ENCODE data around the gene GRK3.
"Not testable (repeated sequence)": the region's sequence is repeated elsewhere in the genome, so short reads cannot be mapped to it uniquely, and the experiment has no call there.

The GRK3 gene

GRCh38 chr22:25564320-25564978 lies at the start of gene GRK3:
TSS of gene GRK3 (plus strand) at chr22:25564675. CDS start at chr22:25565041, 366 bp downstream.
- Histone ChIP-seq H3K36me3 (ENCODE audit: insufficient read depth, low read length) (no peaks in the 10 kb centered on the region), H3K27me3 (ENCODE audit: control insufficient read depth in 1 of 2, insufficient read depth in 2 of 2, low read length in 2 of 2) (no peaks in the 10 kb centered on the region), H3K9me3 (ENCODE audit: low read length) (no peaks in the 10 kb centered on the region), H3K9ac (ENCODE audit: low read length) (peak within 1 kb of the TSS; percentile 32), H3K27ac (ENCODE audit: low read depth, low read length) (peak within 1 kb of the TSS; percentile 86), H3K4me1 (ENCODE audit: insufficient read depth, low read length) (peaks cover 18% of the 10 kb centered on the region), H3K4me3 (ENCODE audit: low read depth in 1 of 2, low read length in 2 of 2) (peak within 1 kb of the TSS; percentile 65 to 71)

GRCh38 chr22:25518000-25518663 lies 46.3 kb upstream of the GRK3 start:
- Histone ChIP-seq H3K4me3 (ENCODE audit: low read depth in 1 of 2, low read length in 2 of 2) (no peak overlapping the region), H3K27ac (ENCODE audit: low read depth, low read length) (no peak overlapping the region), H3K36me3 (ENCODE audit: insufficient read depth, low read length) (no peaks in the 10 kb centered on the region), H3K9me3 (ENCODE audit: low read length) (no peaks in the 10 kb centered on the region), H3K27me3 (ENCODE audit: control insufficient read depth in 1 of 2, insufficient read depth in 2 of 2, low read length in 2 of 2) (no peaks in the 10 kb centered on the region), H3K9ac (ENCODE audit: low read length) (no peak overlapping the region), H3K4me1 (ENCODE audit: insufficient read depth, low read length) (no peaks in the 10 kb centered on the region)

GRCh38 chr22:25525376-25525775 lies 39.1 kb upstream of the GRK3 start:
- H3K27ac ChIP-seq (ENCODE audit: low read depth, low read length): no peak overlapping the region
- peaks cover 5% of the 10 kb centered on the region for H3K9me3 ChIP-seq (ENCODE audit: low read length)
- no peak overlapping the region for H3K9ac ChIP-seq (ENCODE audit: low read length)
- H3K4me3 ChIP-seq (ENCODE audit: low read depth in 1 of 2, low read length in 2 of 2): no peak overlapping the region
- no peaks in the 10 kb centered on the region for H3K36me3 ChIP-seq (ENCODE audit: insufficient read depth, low read length)
- no peaks in the 10 kb centered on the region for H3K27me3 ChIP-seq (ENCODE audit: control insufficient read depth in 1 of 2, insufficient read depth in 2 of 2, low read length in 2 of 2)
- no peaks in the 10 kb centered on the region for H3K4me1 ChIP-seq (ENCODE audit: insufficient read depth, low read length)

GRCh38 chr22:25525804-25526584 lies 38.5 kb upstream of the GRK3 start:
- not testable (repeated sequence) for H3K36me3 ChIP-seq (ENCODE audit: insufficient read depth, low read length); H3K9me3 ChIP-seq (ENCODE audit: low read length); H3K9ac ChIP-seq (ENCODE audit: low read length); H3K4me3 ChIP-seq (ENCODE audit: low read depth in 1 of 2, low read length in 2 of 2); H3K27ac ChIP-seq (ENCODE audit: low read depth, low read length); H3K4me1 ChIP-seq (ENCODE audit: insufficient read depth, low read length); H3K27me3 ChIP-seq (ENCODE audit: control insufficient read depth in 1 of 2, insufficient read depth in 2 of 2, low read length in 2 of 2)

- H3K27ac ChIP-seq (ENCODE audit: low read depth, low read length); H3K36me3 ChIP-seq (ENCODE audit: insufficient read depth, low read length); H3K9ac ChIP-seq (ENCODE audit: low read length); H3K27me3 ChIP-seq (ENCODE audit: control insufficient read depth in 1 of 2, insufficient read depth in 2 of 2, low read length in 2 of 2); H3K9me3 ChIP-seq (ENCODE audit: low read length); H3K4me3 ChIP-seq (ENCODE audit: low read depth in 1 of 2, low read length in 2 of 2); H3K4me1 ChIP-seq (ENCODE audit: insufficient read depth, low read length): not testable (repeated sequence)
Observed at GRCh38 chr22:25527016-25527415, 37.5 kb upstream of the GRK3 start.

GRCh38 chr22:25528068-25528467 lies 36.4 kb upstream of the GRK3 start:
- not testable (repeated sequence) for H3K4me3 ChIP-seq (ENCODE audit: low read depth in 1 of 2, low read length in 2 of 2); H3K36me3 ChIP-seq (ENCODE audit: insufficient read depth, low read length); H3K27me3 ChIP-seq (ENCODE audit: control insufficient read depth in 1 of 2, insufficient read depth in 2 of 2, low read length in 2 of 2); H3K9ac ChIP-seq (ENCODE audit: low read length); H3K9me3 ChIP-seq (ENCODE audit: low read length); H3K27ac ChIP-seq (ENCODE audit: low read depth, low read length); H3K4me1 ChIP-seq (ENCODE audit: insufficient read depth, low read length)

- H3K9me3 ChIP-seq (ENCODE audit: low read length); H3K27me3 ChIP-seq (ENCODE audit: control insufficient read depth in 1 of 2, insufficient read depth in 2 of 2, low read length in 2 of 2); H3K4me3 ChIP-seq (ENCODE audit: low read depth in 1 of 2, low read length in 2 of 2); H3K27ac ChIP-seq (ENCODE audit: low read depth, low read length); H3K9ac ChIP-seq (ENCODE audit: low read length); H3K4me1 ChIP-seq (ENCODE audit: insufficient read depth, low read length); H3K36me3 ChIP-seq (ENCODE audit: insufficient read depth, low read length): not testable (repeated sequence)
Observed at GRCh38 chr22:25529059-25529458, 35.4 kb upstream of the GRK3 start.

GRCh38 chr22:25529541-25530137 lies 34.8 kb upstream of the GRK3 start:
- not testable (repeated sequence) for H3K36me3 ChIP-seq (ENCODE audit: insufficient read depth, low read length); H3K9ac ChIP-seq (ENCODE audit: low read length); H3K4me1 ChIP-seq (ENCODE audit: insufficient read depth, low read length); H3K9me3 ChIP-seq (ENCODE audit: low read length); H3K27me3 ChIP-seq (ENCODE audit: control insufficient read depth in 1 of 2, insufficient read depth in 2 of 2, low read length in 2 of 2); H3K4me3 ChIP-seq (ENCODE audit: low read depth in 1 of 2, low read length in 2 of 2); H3K27ac ChIP-seq (ENCODE audit: low read depth, low read length)

- not testable (repeated sequence) for H3K4me3 ChIP-seq (ENCODE audit: low read depth in 1 of 2, low read length in 2 of 2); H3K27me3 ChIP-seq (ENCODE audit: control insufficient read depth in 1 of 2, insufficient read depth in 2 of 2, low read length in 2 of 2); H3K4me1 ChIP-seq (ENCODE audit: insufficient read depth, low read length); H3K9ac ChIP-seq (ENCODE audit: low read length); H3K9me3 ChIP-seq (ENCODE audit: low read length); H3K27ac ChIP-seq (ENCODE audit: low read depth, low read length); H3K36me3 ChIP-seq (ENCODE audit: insufficient read depth, low read length)
Observed at GRCh38 chr22:25531677-25532076, 32.8 kb upstream of the GRK3 start.

GRCh38 chr22:25534724-25535123 lies 29.8 kb upstream of the GRK3 start:
- H3K4me1 ChIP-seq (ENCODE audit: insufficient read depth, low read length): peaks cover 17% of the 10 kb centered on the region
- H3K27ac ChIP-seq (ENCODE audit: low read depth, low read length): no peak overlapping the region
- no peak overlapping the region for H3K4me3 ChIP-seq (ENCODE audit: low read depth in 1 of 2, low read length in 2 of 2)
- H3K9ac ChIP-seq (ENCODE audit: low read length): no peak overlapping the region
- no peaks in the 10 kb centered on the region for H3K9me3 ChIP-seq (ENCODE audit: low read length)
- H3K36me3 ChIP-seq (ENCODE audit: insufficient read depth, low read length): no peaks in the 10 kb centered on the region
- no peaks in the 10 kb centered on the region for H3K27me3 ChIP-seq (ENCODE audit: control insufficient read depth in 1 of 2, insufficient read depth in 2 of 2, low read length in 2 of 2)

GRCh38 chr22:25536589-25536988 lies 27.9 kb upstream of the GRK3 start:
- H3K4me3 ChIP-seq (ENCODE audit: low read depth in 1 of 2, low read length in 2 of 2): no peak overlapping the region
- H3K27ac ChIP-seq (ENCODE audit: low read depth, low read length): no peak overlapping the region
- no peaks in the 10 kb centered on the region for H3K27me3 ChIP-seq (ENCODE audit: control insufficient read depth in 1 of 2, insufficient read depth in 2 of 2, low read length in 2 of 2)
- peaks cover 6% of the 10 kb centered on the region for H3K9me3 ChIP-seq (ENCODE audit: low read length)
- peaks cover 34% of the 10 kb centered on the region for H3K4me1 ChIP-seq (ENCODE audit: insufficient read depth, low read length)
- H3K9ac ChIP-seq (ENCODE audit: low read length): no peak overlapping the region
- no peaks in the 10 kb centered on the region for H3K36me3 ChIP-seq (ENCODE audit: insufficient read depth, low read length)

Data from muscle layer of colon (tissue), 2 donors.